HepG2 (cell line): ENCODE measurements around the gene ERCC5. TPM values are rescaled to one million over a fixed set of nuclear protein-coding genes. Genes with fewer than 3 reads are reported as not detected.

Experiments used
- CENPX ChIP-seq: sonication (generic); formaldehyde crosslinking; IDR thresholded peaks from 2 replicates; pipeline ENCODE4 v1.9.0; 2021; ENCODE audit warnings: mild to moderate bottlenecking, missing genetic modification reagents, moderate library complexity
- GZF1 ChIP-seq: sonication (generic); formaldehyde crosslinking; IDR thresholded peaks from 2 replicates; pipeline ENCODE4 v1.5.1; 2020; ENCODE audit warnings: mild to moderate bottlenecking, missing genetic modification reagents
- HNF4A ChIP-seq: sonication (generic); formaldehyde crosslinking; IDR thresholded peaks from 2 replicates; pipeline ENCODE4 v1.4.0; 2020; ENCODE audit warnings: missing genetic modification reagents
- ISL2 ChIP-seq: sonication (generic); formaldehyde crosslinking; IDR thresholded peaks from 2 replicates; pipeline ENCODE4 v1.5.0; 2020; ENCODE audit warnings: missing genetic modification reagents
- KLF9 ChIP-seq: IDR thresholded peaks from 2 replicates; pipeline ENCODE4 v1.6.1; 2016; ENCODE audit warnings: low read depth
- MAFG ChIP-seq: sonication (generic); formaldehyde crosslinking; IDR thresholded peaks from 2 replicates; pipeline ENCODE4 v1.5.1; 2020; ENCODE audit warnings: mild to moderate bottlenecking, missing genetic modification reagents
- MBNL3 ChIP-seq: fragments of 250-450 bp; sonication (Bioruptor Pico); conservative IDR thresholded peaks from 2 replicates; pipeline ENCODE4 v1.8.0; 2022; ENCODE audit warnings: mild to moderate bottlenecking, inconsistent platforms
- MNT ChIP-seq: fragments of 450-650 bp; IDR thresholded peaks from 2 replicates; pipeline ENCODE4 v1.6.1; 2016
- NCOA2 ChIP-seq: sonication (generic); formaldehyde crosslinking; IDR thresholded peaks from 2 replicates; pipeline ENCODE4 v1.8.0; 2022; ENCODE audit warnings: inconsistent platforms
- NCOR1 ChIP-seq: fragments of 200-600 bp; sonication (generic); IDR thresholded peaks from 2 replicates; pipeline ENCODE4 v1.7.0; 2017; ENCODE audit warnings: antibody characterized with exemption, low read length, borderline replicate concordance
- NFIB ChIP-seq: sonication (generic); formaldehyde crosslinking; IDR thresholded peaks from 2 replicates; pipeline ENCODE4 v1.9.0; 2021; ENCODE audit warnings: missing genetic modification reagents, mild to moderate bottlenecking, borderline replicate concordance
- SAP130 ChIP-seq: IDR thresholded peaks from 2 replicates; pipeline ENCODE4 v1.6.1; 2016; ENCODE audit warnings: low read depth
- SNAPC2 ChIP-seq: sonication (generic); formaldehyde crosslinking; IDR thresholded peaks from 2 replicates; pipeline ENCODE4 v1.8.1; 2022; ENCODE audit warnings: mild to moderate bottlenecking, missing genetic modification reagents
- TFDP2 ChIP-seq: sonication (generic); formaldehyde crosslinking; IDR thresholded peaks from 2 replicates; pipeline ENCODE4 v1.4.0; 2020; ENCODE audit warnings: missing genetic modification reagents
- TOPORS ChIP-seq: sonication (generic); formaldehyde crosslinking; IDR thresholded peaks from 2 replicates; pipeline ENCODE4 v1.8.0; 2023; ENCODE audit warnings: mild to moderate bottlenecking, missing genetic modification reagents
- ZNF143 ChIP-seq: sonication (generic); formaldehyde crosslinking; IDR thresholded peaks from 2 replicates; pipeline ENCODE4 v1.4.0; 2020; ENCODE audit warnings: missing genetic modification reagents
- ZNF329 ChIP-seq: sonication (generic); formaldehyde crosslinking; IDR thresholded peaks from 2 replicates; pipeline ENCODE4 v1.9.0; 2021; ENCODE audit warnings: low read depth, mild to moderate bottlenecking, missing genetic modification reagents
- ZNF331 ChIP-seq: sonication (generic); formaldehyde crosslinking; IDR thresholded peaks from 2 replicates; pipeline ENCODE4 v1.4.0; 2020; ENCODE audit warnings: missing genetic modification reagents
- ZNF430 ChIP-seq: sonication (generic); formaldehyde crosslinking; IDR thresholded peaks from 2 replicates; pipeline ENCODE4 v1.9.0; 2021; ENCODE audit warnings: mild to moderate bottlenecking, missing genetic modification reagents
- ZNF605 ChIP-seq: sonication (generic); formaldehyde crosslinking; IDR thresholded peaks from 2 replicates; pipeline ENCODE4 v1.8.0; 2022; ENCODE audit warnings: mild to moderate bottlenecking, missing genetic modification reagents
- ZNF616 ChIP-seq: sonication (generic); formaldehyde crosslinking; IDR thresholded peaks from 2 replicates; pipeline ENCODE4 v1.5.0; 2020; ENCODE audit warnings: low read depth, mild to moderate bottlenecking, missing genetic modification reagents
- ZNF674 ChIP-seq: sonication (generic); formaldehyde crosslinking; IDR thresholded peaks from 2 replicates; pipeline ENCODE4 v1.5.0; 2020; ENCODE audit warnings: low read depth, mild to moderate bottlenecking, missing genetic modification reagents
- ZNF768 ChIP-seq: sonication (generic); formaldehyde crosslinking; IDR thresholded peaks from 2 replicates; pipeline ENCODE4 v1.4.0; 2020; ENCODE audit warnings: missing genetic modification reagents
- ZNF781 ChIP-seq: sonication (generic); formaldehyde crosslinking; IDR thresholded peaks from 2 replicates; pipeline ENCODE4 v1.5.1; 2020; ENCODE audit warnings: borderline replicate concordance, mild to moderate bottlenecking, missing genetic modification reagents; ENCODE audit errors: not compliant biosample characterization
- ZNF878 ChIP-seq: sonication (generic); formaldehyde crosslinking; IDR thresholded peaks from 2 replicates; pipeline ENCODE4 v1.8.1; 2023; ENCODE audit warnings: mild to moderate bottlenecking, missing genetic modification reagents, moderate library complexity
- polyA plus RNA-seq, 8 experiments: library from polyadenylated mRNA; depleted of rRNA in 3 of 8; stranded (reverse) in 7 of 8; unstranded in 1 of 8; fragments of >200 nt; fragmentation: Illumina TruSeq in 4 of 8; extraction: Trizol in 4 of 8; gene quantifications; 2 replicates each; pipeline versions ENCODE4 v1.2.1 to v1.2.3, GENCODE V29; 2011 to 2016; ENCODE audit warnings: low read depth in 4 of 8, missing spikeins in 1 of 8, mixed read lengths in 1 of 8; ENCODE audit not compliant: insufficient read depth in 1 of 8
- total RNA-seq, 5 experiments: library from RNA; depleted of rRNA; stranded (reverse); fragments of >200 nt; fragmentation: Illumina TruSeq; extraction: Trizol; gene quantifications; 2 replicates each; pipeline ENCODE4 v1.2.3, GENCODE V29; 2016; ENCODE audit warnings: low read depth in 1 of 5
- TF ChIP-seq, protein P1 (sequence below): IDR thresholded peaks from 2 replicates; pipeline ENCODE4 v1.4.0; 2020; ENCODE audit warnings: mild to moderate bottlenecking, missing genetic modification reagents

ERCC5 gene
- total and polyA plus RNA-seq, 2 of the 13 experiments (the other 11 are each of a cell fraction or from before 2014, with no cell fraction given), result 12.9 to 35.5 TPM

DNA sequence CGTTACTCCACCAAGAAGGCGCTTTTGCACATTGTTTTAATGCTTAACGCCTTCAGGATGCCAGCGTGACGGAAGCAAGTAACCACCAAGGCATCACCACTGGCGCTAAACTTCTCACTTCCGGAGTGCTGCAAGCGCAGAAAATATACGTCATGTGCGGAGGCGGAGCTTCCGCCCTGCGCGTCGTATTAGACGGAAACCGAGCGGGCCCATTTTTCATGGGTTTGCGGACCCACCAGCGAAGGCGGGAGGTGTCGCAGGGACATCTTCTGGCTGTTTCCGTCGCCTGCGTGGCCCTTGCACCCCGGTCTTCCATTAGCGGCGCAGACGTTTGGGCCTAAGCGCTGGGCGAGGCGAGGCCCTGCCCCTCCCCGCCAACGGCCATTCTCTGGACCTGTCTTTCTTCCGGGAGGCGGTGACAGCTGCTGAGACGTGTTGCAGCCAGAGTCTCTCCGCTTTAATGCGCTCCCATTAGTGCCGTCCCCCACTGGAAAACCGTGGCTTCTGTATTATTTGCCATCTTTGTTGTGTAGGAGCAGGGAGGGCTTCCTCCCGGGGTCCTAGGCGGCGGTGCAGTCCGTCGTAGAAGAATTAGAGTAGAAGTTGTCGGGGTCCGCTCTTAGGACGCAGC, at the start of gene ERCC5 (continued):
- TF ChIP-seq SNAPC2 (no peak), TOPORS (CRISPR knock-in tag) (peak; percentile 92; the same call in 1 of the 2 replicates), ZNF143 (CRISPR knock-in tag) (peak; percentile 59; the same call in 1 of the 2 replicates), ZNF878 (CRISPR knock-in tag) (peak; percentile 89; the same call in 1 of the 2 replicates), ZNF605 (CRISPR knock-in tag) (peak; percentile 92), KLF9 (CRISPR knock-in tag) (0 out of 2 replicates have a peak, but pooled peaks have one; percentile 65), TFDP2 (peak; percentile 94), NCOR1 (no peak), GZF1 (CRISPR knock-in tag) (no peak), MAFG (CRISPR knock-in tag) (no peak), MBNL3 (no peak), ZNF331 (peak; percentile 90), NCOA2 (CRISPR knock-in tag) (peak; percentile 64), ZNF674 (no peak; the same call in 1 of the 2 replicates), NFIB (no peak), HNF4A (CRISPR knock-in tag) (peak; percentile 76), ZNF616 (peak; percentile 64; the same call in 1 of the 2 replicates), CENPX (CRISPR knock-in tag) (no peak), ZNF768 (CRISPR knock-in tag) (peak; percentile 41; the same call in 1 of the 2 replicates), ISL2 (CRISPR knock-in tag) (peak; percentile 79; the same call in 1 of the 2 replicates), MNT (peak; percentile 40), ZNF430 (peak; percentile 97), ZNF781 (CRISPR knock-in tag) (peak; percentile 71), ZNF329 (CRISPR knock-in tag) (peak; percentile 81; the same call in 1 of the 2 replicates), SAP130 (CRISPR knock-in tag) (peak; percentile 97)
- TF ChIP-seq, protein P1, sequence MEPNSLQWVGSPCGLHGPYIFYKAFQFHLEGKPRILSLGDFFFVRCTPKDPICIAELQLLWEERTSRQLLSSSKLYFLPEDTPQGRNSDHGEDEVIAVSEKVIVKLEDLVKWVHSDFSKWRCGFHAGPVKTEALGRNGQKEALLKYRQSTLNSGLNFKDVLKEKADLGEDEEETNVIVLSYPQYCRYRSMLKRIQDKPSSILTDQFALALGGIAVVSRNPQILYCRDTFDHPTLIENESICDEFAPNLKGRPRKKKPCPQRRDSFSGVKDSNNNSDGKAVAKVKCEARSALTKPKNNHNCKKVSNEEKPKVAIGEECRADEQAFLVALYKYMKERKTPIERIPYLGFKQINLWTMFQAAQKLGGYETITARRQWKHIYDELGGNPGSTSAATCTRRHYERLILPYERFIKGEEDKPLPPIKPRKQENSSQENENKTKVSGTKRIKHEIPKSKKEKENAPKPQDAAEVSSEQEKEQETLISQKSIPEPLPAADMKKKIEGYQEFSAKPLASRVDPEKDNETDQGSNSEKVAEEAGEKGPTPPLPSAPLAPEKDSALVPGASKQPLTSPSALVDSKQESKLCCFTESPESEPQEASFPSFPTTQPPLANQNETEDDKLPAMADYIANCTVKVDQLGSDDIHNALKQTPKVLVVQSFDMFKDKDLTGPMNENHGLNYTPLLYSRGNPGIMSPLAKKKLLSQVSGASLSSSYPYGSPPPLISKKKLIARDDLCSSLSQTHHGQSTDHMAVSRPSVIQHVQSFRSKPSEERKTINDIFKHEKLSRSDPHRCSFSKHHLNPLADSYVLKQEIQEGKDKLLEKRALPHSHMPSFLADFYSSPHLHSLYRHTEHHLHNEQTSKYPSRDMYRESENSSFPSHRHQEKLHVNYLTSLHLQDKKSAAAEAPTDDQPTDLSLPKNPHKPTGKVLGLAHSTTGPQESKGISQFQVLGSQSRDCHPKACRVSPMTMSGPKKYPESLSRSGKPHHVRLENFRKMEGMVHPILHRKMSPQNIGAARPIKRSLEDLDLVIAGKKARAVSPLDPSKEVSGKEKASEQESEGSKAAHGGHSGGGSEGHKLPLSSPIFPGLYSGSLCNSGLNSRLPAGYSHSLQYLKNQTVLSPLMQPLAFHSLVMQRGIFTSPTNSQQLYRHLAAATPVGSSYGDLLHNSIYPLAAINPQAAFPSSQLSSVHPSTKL (CRISPR knock-in tag), result peak; percentile 74
